Activated CD8-positive, alpha-beta memory T cell treated with anti-CD3 and anti-CD28 coated beads for 36 hours (primary cell): Measurements from ENCODE around the gene NGF. TPM values are rescaled to one million over a fixed set of nuclear protein-coding genes. Genes with fewer than 3 reads are reported as not detected.
"Not testable (repeated sequence)": the region's sequence is repeated elsewhere in the genome, so short reads cannot be mapped to it uniquely, and the experiment has no call there.

ENCODE experiments used
- CTCF ChIA-PET: fragments of 350-600 bp; sonication (Branson Sonifier 250); formaldehyde crosslinking; loops from one replicate; lab custom pipeline; 2021; ENCODE audit warnings: antibody characterized with exemption; lab: Charles Lee
- POLR2A ChIA-PET: fragments of 350-600 bp; sonication (Branson Sonifier 250); formaldehyde crosslinking; loops from one replicate; lab custom pipeline; 2021; ENCODE audit warnings: antibody characterized with exemption; lab: Charles Lee
- total RNA-seq, 2 experiments: library from RNA; stranded (reverse); gene quantifications; one replicate each; pipeline ENCODE4 v1.2.3, GENCODE V29; 2021

NGF gene
- total RNA-seq, 2 experiments from 2014 or later, result not detected

DNA sequence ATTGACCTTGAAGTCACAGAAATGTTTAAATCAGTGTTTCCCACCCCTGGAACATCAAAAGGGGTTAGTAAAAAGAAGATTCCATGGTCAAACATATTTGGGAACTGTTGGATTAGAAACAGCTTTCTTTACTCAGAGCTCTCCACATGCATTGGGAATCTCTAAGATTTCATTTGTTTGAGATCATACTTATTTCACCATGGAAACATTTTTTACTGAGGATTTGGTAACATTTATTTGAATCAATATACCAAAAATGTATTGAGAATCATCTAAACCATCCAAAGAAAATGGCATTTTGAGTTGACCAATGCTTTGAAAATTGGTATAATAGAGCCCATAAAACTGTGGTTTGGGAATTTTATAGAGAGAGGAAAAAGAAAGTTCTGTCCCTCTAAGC is 25.3 kb downstream of the NGF start:
- POLR2A ChIA-PET, result no interaction called here
- CTCF ChIA-PET, result no interaction called here

DNA sequence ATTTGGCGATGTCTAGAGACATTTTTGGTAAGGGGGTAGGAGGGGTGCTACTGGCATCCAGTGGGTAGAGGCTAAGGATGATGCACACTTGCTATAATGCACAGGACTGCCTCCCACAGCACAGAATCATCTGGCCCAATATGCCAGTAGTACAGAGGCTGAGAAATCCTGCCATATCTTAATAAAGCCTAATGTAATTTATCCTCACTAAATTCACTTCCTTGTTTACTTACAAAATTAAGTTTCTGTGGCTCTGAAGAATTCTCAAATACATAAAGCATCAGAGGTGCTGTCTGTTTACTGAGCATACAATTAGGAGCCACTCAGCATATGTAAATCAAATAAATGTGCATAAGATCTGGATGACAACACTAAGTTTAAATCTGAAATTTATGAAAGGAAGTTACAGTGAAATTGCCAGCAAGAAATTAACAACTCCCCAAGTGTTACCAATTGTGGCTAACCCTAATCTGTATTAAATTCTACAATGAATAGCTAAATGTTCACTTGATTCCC is 26.5 kb downstream of the NGF start:
- ChIA-PET POLR2A (no interaction called here), CTCF (no interaction called here)

GRCh38 chr1:115310581-115311473 is 27.2 kb downstream of the NGF start:
- CTCF ChIA-PET, result no interaction called here
- POLR2A ChIA-PET, result no interaction called here

- POLR2A ChIA-PET, CTCF ChIA-PET: not testable (repeated sequence)
Observed at GRCh38 chr1:115309504-115309903, 28.5 kb downstream of the NGF start.

- POLR2A ChIA-PET, result no interaction called here
- CTCF ChIA-PET, result no interaction called here
Observed at GRCh38 chr1:115308969-115309368, 29.1 kb downstream of the NGF start.

DNA sequence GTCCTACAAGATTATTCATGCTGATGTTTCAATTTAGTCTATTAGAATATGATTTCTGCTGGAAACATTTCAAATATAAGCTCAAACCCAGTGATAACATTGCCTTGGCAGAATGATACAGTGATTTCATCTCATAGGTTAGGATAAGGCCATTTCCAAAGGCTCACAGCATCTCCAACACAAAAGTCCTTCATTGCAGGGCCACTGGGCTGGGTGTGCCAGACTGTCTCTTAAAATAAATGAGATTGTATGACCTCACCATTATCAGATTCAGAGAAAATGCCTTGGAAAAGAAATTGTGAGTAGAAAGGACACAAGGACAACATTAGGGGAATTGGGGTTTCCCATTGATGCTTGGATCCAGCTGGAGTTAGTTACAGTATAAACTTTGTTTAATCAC is 30.4 kb downstream of the NGF start:
- CTCF ChIA-PET, result no interaction called here
- POLR2A ChIA-PET, result no interaction called here

GRCh38 chr1:115306146-115306545 is 31.9 kb downstream of the NGF start:
- ChIA-PET POLR2A (no interaction called here), CTCF (no interaction called here)

DNA sequence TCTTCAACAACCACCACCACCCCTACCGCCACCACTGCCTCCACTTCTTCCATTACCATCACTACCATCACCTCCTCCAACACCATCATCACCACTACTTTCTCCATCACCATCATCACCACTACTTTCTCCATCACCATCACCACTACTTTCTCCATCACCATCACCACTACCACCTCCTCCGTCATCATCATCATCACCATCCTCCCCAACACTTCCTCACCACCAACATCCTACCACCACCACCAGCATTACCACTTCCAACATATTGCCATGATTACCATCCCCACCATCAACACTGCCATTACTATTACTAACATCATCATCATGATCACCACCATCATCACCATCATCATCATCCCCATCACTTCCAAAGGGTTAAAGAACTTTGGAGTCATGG is 34.7 kb downstream of the NGF start:
- ChIA-PET CTCF (no interaction called here), POLR2A (no interaction called here)

GRCh38 chr1:115302390-115302961 is 35.6 kb downstream of the NGF start:
- POLR2A ChIA-PET, result no interaction called here
- CTCF ChIA-PET, result no interaction called here

DNA sequence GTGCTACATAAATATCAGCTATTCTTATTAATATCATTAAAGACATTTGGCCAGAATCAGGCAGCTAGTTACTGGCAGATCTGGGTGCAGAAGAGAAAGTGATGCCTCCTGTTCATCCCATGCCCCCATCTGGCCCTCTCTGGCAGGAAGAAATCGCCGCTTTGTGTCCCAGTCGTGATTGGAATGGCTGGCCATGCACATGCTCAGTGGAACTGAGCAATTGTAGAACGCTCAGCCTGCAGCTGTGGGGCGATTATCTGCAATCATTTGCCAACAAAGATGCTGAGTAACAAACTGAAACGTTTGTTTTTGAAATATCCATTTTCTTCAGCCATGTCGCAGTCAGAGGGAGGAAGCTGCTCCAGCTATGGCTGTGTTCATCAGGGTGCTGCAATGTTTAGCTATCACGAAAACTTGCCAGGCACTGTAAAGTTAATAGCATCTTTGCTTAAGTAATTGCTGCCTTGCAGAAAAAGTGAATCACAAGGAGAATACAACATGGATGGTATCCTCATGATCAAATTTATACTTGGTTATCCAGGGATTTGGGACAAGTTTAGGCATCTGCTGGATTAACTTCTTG is 36.5 kb downstream of the NGF start:
- CTCF ChIA-PET, result no interaction called here
- POLR2A ChIA-PET, result no interaction called here

GRCh38 chr1:115300087-115300876 is 37.8 kb downstream of the NGF start:
- CTCF ChIA-PET, result no interaction called here
- POLR2A ChIA-PET, result no interaction called here

DNA sequence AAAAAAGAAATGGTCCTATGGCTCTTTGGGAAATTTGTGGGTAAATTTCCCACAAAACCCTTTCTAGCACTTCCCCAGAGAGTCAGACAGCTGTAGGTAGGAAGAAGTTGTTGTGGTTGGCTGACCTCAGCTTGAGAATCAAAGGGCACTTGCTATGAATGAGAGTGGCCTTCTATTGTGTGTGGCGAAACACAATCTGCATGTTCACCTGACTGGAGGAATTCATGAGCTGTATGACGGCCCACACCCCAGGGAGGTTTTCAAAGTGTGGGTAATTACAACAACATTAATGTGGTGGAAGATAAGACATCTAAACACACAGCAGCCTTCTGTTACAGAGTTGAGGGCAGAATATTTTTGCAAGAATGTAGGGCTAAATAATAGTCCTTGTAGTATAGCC is 38.8 kb downstream of the NGF start:
- ChIA-PET POLR2A (no interaction called here), CTCF (no interaction called here)

DNA sequence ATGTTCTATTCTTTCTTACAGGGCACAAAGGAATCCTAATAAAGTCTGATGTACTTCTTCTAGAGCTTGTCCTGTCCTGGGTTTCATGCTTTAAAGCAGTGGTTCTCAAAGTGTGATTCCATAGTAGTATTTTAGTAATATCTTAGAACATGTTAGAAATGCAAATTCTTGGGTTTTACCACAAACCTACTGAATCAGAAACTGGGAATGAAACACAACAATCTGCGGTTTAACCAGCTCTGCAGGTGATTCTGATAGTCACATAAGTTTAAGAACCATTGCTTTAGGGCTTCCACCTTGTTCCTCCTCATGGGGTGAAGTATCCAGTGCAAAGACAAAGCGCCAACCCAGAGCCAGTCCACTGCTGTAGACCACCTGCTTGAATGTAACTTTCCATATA is 41.1 kb downstream of the NGF start:
- POLR2A ChIA-PET, result no interaction called here
- CTCF ChIA-PET, result no interaction called here

- CTCF ChIA-PET, result no interaction called here
- POLR2A ChIA-PET, result no interaction called here
Observed at GRCh38 chr1:115295904-115296696, 41.9 kb downstream of the NGF start.

DNA sequence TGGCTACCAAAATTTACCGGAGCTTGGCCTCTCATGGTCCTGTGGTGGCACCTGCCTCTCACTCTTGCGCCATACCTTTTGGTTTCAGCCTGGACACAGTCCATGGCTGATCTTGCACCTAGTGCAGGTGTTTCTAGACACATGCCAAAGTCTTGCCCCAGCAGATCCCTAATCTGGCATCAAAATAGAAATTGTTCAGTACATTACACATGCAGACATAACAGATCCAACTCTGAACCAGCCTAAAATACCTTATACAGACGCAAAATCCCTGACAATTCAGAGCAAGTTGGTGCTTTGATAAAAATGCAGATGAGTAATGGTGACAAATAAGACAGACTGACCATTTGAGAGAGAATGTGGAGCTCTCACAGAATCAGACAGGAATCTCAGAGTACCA is 44.1 kb downstream of the NGF start:
- CTCF ChIA-PET, result no interaction called here
- POLR2A ChIA-PET, result no interaction called here

GRCh38 chr1:115293006-115293405 is 45.0 kb downstream of the NGF start:
- POLR2A ChIA-PET, result no interaction called here
- CTCF ChIA-PET, result no interaction called here

DNA sequence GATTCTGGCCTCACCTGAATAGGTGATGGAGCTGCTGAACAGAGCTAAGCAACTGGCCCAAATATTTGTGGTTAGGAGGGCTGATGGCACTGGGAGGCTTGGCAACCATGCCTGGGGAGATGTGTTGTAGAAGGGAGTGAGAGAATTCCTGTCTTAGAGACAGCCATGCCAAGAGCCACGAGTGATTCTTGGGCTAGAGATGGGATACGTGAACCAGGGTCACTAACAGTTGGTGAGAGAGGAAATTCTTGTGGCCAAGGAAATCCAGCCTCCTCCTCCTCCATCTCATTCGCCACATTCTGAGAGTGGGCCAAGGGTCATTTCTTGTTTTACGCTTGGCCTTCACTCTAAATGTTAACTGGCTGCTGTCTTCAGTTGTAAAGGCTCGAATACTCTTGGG is 46.3 kb downstream of the NGF start:
- CTCF ChIA-PET, result no interaction called here

GRCh38 chr1:115289940-115290339 is 48.1 kb downstream of the NGF start:
- ChIA-PET POLR2A (no interaction called here), CTCF (no interaction called here)

More for the DNA sequence above, 46.3 kb downstream of the NGF start:
- POLR2A ChIA-PET, result no interaction called here

GRCh38 chr1:115288591-115289198 is 49.4 kb downstream of the NGF start:
- POLR2A ChIA-PET, result no interaction called here
- CTCF ChIA-PET, result no interaction called here
